Ishikawa (cell line): ENCODE results near the gene SPARCL1.

Source experiments
- CEBPB ChIP-seq: IDR thresholded peaks from 2 replicates; pipeline ENCODE4 v1.6.1; 2012
- EGR1 ChIP-seq: IDR thresholded peaks from 2 replicates; pipeline ENCODE4 v1.6.1; 2012
- EP300 ChIP-seq: IDR thresholded peaks from 2 replicates; pipeline ENCODE4 v1.6.1; 2012; ENCODE audit warnings: borderline replicate concordance
- FOXM1 ChIP-seq: IDR thresholded peaks from 2 replicates; pipeline ENCODE4 v1.6.1; 2012; ENCODE audit warnings: low read depth, borderline replicate concordance
- NFIC ChIP-seq: IDR thresholded peaks from 2 replicates; pipeline ENCODE4 v1.6.1; 2012
- RAD21 ChIP-seq: IDR thresholded peaks from 2 replicates; pipeline ENCODE4 v1.6.1; 2012; ENCODE audit warnings: low read depth
- TAF1 ChIP-seq: IDR thresholded peaks from 2 replicates; pipeline ENCODE4 v1.6.1; 2012; ENCODE audit warnings: low read depth, mild to moderate bottlenecking
- TCF12 ChIP-seq: IDR thresholded peaks from 2 replicates; pipeline ENCODE4 v1.6.1; 2012; ENCODE audit warnings: low read depth
- YY1 ChIP-seq: IDR thresholded peaks from 2 replicates; pipeline ENCODE4 v1.6.1; 2012; ENCODE audit warnings: low read depth
- ZBTB7A ChIP-seq: IDR thresholded peaks from 2 replicates; pipeline ENCODE4 v1.6.1; 2012; ENCODE audit warnings: low read depth
- TF ChIP-seq, protein P1 (sequence below): IDR thresholded peaks from 2 replicates; pipeline ENCODE4 v1.6.1; 2012
- TF ChIP-seq, protein P2 (sequence below): IDR thresholded peaks from 2 replicates; pipeline ENCODE4 v1.6.1; 2012; ENCODE audit warnings: low read depth, mild to moderate bottlenecking

- TF ChIP-seq FOXM1 (no peak), TCF12 (no peak), NFIC (no peak), EP300 (no peak), CEBPB (no peak), RAD21 (no peak), EGR1 (no peak), TAF1 (no peak), YY1 (no peak), ZBTB7A (no peak)
- TF ChIP-seq, protein P1, sequence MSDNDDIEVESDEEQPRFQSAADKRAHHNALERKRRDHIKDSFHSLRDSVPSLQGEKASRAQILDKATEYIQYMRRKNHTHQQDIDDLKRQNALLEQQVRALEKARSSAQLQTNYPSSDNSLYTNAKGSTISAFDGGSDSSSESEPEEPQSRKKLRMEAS, result no peak
- TF ChIP-seq, protein P2, sequence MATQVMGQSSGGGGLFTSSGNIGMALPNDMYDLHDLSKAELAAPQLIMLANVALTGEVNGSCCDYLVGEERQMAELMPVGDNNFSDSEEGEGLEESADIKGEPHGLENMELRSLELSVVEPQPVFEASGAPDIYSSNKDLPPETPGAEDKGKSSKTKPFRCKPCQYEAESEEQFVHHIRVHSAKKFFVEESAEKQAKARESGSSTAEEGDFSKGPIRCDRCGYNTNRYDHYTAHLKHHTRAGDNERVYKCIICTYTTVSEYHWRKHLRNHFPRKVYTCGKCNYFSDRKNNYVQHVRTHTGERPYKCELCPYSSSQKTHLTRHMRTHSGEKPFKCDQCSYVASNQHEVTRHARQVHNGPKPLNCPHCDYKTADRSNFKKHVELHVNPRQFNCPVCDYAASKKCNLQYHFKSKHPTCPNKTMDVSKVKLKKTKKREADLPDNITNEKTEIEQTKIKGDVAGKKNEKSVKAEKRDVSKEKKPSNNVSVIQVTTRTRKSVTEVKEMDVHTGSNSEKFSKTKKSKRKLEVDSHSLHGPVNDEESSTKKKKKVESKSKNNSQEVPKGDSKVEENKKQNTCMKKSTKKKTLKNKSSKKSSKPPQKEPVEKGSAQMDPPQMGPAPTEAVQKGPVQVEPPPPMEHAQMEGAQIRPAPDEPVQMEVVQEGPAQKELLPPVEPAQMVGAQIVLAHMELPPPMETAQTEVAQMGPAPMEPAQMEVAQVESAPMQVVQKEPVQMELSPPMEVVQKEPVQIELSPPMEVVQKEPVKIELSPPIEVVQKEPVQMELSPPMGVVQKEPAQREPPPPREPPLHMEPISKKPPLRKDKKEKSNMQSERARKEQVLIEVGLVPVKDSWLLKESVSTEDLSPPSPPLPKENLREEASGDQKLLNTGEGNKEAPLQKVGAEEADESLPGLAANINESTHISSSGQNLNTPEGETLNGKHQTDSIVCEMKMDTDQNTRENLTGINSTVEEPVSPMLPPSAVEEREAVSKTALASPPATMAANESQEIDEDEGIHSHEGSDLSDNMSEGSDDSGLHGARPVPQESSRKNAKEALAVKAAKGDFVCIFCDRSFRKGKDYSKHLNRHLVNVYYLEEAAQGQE, result no peak
Observed at GRCh38 chr4:87481377-87481776, 47.8 kb downstream of the SPARCL1 start.
